IPS-20b (cell line): ENCODE results near the gene GAB3.

Experiments used
- H3K27ac ChIP-seq: one replicate; pipeline ENCODE4 v1.5.1; 2013; ENCODE audit warnings: low read length
- H3K27me3 ChIP-seq: 2 replicates; pipeline ENCODE4 v1.6.1; 2013; ENCODE audit warnings: mild to moderate bottlenecking, low read length, inconsistent platforms; ENCODE audit not compliant: insufficient read depth
- H3K36me3 ChIP-seq: 2 replicates; pipeline ENCODE4 v1.6.1; 2013; ENCODE audit warnings: low read depth, mild to moderate bottlenecking, inconsistent platforms, low read length, moderate library complexity; ENCODE audit not compliant: insufficient read depth
- H3K4me1 ChIP-seq: 2 replicates; pipeline ENCODE4 v1.6.1; 2013; ENCODE audit warnings: mild to moderate bottlenecking, control low read depth, inconsistent platforms, low read length, moderate library complexity; ENCODE audit not compliant: insufficient read depth
- H3K4me3 ChIP-seq: 2 replicates; pipeline ENCODE4 v1.5.1; 2013; ENCODE audit warnings: mild to moderate bottlenecking, low read length, inconsistent platforms
- H3K9ac ChIP-seq: 2 replicates; pipeline ENCODE4 v1.6.1; 2013; ENCODE audit warnings: low read depth, mild to moderate bottlenecking, inconsistent platforms, low read length, moderate library complexity
- H3K9me3 ChIP-seq: 2 replicates; pipeline ENCODE4 v1.6.1; 2013; ENCODE audit warnings: mild to moderate bottlenecking, low read depth, low read length, inconsistent platforms; ENCODE audit not compliant: insufficient read depth

Gene GAB3

DNA sequence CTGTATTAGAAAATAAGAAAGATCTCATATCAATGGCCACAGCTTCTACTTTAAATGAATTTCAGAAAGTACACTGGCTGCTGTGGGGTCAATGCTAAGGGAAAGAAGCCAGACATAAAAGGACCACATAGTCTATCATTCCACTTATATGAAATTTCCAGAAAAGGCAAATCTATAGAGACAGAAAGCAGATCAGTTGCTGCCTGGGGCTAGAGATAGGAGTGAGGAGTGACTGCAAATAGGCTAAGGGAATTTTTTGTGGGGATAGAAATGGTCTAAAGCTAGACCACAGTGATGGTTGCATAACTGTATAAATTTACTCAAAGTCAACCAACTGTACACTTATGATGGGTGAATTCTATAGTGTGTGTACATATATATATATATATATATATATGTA lies 8.3 kb downstream of the GAB3 start:
- Histone ChIP-seq H3K9me3 (no peaks in the 10 kb centered on the region), H3K27me3 (no peaks in the 10 kb centered on the region), H3K9ac (no peak overlapping the region), H3K27ac (no peak overlapping the region), H3K4me3 (no peak overlapping the region), H3K36me3 (no peaks in the 10 kb centered on the region), H3K4me1 (no peaks in the 10 kb centered on the region)

DNA sequence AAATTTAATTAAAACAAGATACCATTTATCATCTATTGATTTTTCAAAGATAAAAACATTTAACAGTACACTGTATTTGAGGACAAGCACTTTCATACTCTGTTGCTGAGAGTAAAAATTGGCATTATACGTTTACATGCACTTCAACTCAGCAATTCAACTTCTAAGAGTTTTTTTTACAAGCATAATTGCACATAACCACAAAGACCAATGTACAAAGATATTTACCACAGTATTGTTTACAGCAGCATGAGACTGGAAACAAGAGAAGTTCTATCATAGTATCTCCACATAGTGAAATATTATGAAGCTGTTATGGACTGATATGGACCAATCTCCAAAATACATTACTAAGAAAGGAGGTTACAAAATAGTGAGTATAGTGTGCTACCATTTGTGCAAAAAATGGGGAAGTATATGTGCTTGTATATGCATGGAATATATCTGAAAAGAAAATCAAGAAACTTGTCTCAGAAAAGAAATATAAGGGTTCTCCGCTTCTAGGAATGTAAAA lies 10.9 kb downstream of the GAB3 start:
- no peaks in the 10 kb centered on the region for H3K4me1 ChIP-seq

DNA sequence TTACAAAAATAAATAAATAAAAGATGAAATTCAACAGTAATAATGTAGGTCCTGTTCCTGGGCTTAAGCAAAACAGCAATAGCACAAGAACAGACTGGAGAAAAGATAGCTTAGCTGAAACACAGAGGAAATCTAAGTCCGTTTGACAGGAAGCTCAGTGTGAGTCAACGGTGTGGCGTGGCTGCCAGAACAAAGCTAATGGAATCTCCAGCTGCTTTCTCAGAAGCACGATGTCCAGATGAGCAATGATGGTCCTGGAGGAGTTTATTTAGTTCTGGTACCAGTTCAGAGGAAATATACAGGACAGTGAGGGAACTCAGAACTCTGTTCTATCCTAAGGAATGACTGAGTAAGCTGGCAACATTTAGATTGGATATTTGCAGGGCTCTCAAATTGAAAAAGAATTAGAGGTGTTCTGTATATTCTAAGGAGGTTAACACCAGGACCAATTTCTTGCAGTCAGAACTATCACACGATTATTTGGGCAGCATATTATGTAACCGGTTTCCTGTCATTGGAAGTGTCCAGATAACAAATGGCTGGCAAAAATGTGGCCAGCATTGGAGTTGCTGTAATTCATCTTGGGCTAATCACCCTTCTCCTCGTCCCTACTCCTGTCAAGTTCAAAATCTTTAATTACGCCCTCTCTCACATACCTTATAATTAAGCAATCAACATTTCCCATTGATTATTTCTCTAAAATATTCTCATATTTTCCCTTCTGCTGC lies 12.7 kb downstream of the GAB3 start:
- Histone ChIP-seq H3K4me1 (no peaks in the 10 kb centered on the region), H3K9me3 (no peaks in the 10 kb centered on the region), H3K36me3 (no peaks in the 10 kb centered on the region), H3K9ac (no peak overlapping the region), H3K4me3 (no peak overlapping the region), H3K27me3 (no peaks in the 10 kb centered on the region), H3K27ac (no peak overlapping the region)

More for the DNA sequence above, 10.9 kb downstream of the GAB3 start:
- no peaks in the 10 kb centered on the region for H3K27me3 ChIP-seq
- no peaks in the 10 kb centered on the region for H3K36me3 ChIP-seq
- H3K27ac ChIP-seq: no peak overlapping the region
- no peaks in the 10 kb centered on the region for H3K9me3 ChIP-seq
- no peak overlapping the region for H3K9ac ChIP-seq
- H3K4me3 ChIP-seq: no peak overlapping the region

DNA sequence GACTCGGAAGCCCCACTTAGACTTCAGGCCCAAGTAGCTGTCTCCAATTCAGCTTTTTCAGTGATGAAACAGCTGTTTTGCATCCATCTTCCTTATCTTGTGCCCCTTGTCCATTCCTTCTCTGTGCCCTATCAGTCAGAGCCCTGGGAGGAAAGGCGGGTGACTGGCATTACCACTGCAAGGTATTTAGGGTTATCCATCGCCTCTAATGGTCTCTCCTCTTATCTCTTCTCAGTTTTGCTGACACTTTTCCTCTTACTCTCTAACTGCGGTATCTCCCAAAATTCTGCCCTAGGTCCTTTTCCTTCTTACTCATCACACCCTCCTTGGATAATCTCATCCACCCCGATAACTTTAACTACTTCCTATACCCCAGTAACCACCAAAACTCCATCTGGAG lies 13.7 kb downstream of the GAB3 start:
- no peak overlapping the region for H3K4me3 ChIP-seq
- no peaks in the 10 kb centered on the region for H3K36me3 ChIP-seq
- no peak overlapping the region for H3K9ac ChIP-seq
- no peak overlapping the region for H3K27ac ChIP-seq
- no peaks in the 10 kb centered on the region for H3K4me1 ChIP-seq
- no peaks in the 10 kb centered on the region for H3K9me3 ChIP-seq
- H3K27me3 ChIP-seq: no peaks in the 10 kb centered on the region

DNA sequence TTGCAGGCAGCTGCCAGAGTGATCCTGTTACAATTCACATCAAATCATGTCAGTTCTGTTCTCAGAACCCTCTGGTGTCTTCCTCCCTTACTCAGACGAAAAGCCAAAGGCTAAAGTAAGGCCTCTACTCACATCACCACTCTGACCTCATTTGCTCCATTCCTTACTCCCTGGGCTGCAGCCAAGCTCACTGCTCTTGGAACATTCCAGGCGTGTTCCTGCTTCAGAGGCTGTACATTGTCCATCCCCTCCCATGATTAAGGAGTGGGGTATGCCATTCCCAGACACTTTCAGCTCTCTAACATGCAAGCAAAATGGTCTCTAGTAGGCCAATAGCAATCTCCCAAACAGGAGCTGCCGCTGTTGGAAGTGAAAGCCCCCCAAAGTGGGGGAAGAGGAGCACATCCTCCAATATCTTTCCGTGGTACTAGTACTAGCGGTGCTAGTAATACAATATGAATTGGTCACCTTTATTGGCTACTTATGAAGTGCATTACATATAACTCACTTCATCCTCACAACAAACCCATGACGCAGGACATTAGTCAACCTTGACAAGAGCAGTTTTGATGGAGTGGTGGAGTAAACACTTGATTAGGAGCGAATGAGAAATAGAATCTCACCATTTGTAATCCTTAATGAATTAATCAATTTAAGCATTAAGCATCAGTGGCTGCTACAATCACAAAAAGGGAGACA lies 15.0 kb downstream of the GAB3 start:
- H3K4me3 ChIP-seq: no peak overlapping the region
- no peaks in the 10 kb centered on the region for H3K9me3 ChIP-seq
- no peaks in the 10 kb centered on the region for H3K4me1 ChIP-seq
- no peak overlapping the region for H3K9ac ChIP-seq
- no peaks in the 10 kb centered on the region for H3K27me3 ChIP-seq
- no peaks in the 10 kb centered on the region for H3K36me3 ChIP-seq
- H3K27ac ChIP-seq: no peak overlapping the region

DNA sequence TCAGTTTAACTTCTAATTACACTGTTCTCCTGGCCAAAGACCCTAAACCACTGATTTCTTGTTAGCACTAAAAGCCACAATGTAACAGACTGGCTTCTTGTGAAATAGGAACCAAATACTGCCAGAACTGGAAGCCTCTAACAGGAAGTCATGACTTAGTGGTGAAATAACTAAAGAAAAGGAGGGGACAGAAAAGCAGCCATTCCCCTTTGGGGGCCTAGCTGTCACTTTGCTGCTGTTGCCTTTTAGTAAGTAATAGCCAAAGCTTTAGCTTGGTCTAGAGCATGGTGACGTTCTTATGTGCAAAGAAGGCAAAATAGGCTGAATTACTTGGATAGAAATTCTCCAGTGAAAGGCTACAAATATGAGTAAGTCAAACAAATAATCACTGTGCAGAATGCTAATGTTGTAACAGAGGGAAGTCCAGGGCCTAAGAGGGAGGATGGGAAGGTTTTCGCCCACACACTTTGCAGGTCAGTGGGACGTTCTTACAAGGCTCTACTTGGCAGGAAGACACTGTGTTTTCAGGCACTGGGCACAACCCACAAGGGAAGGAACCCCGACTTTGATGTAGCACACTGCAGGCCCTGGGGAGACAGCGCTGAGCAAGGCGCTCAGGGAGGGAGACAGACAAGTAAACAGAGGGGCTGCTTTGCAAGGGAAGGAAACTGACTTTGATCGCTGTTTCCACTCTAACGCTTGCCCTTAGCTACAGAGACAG lies 16.7 kb downstream of the GAB3 start:
- Histone ChIP-seq H3K4me3 (no peak overlapping the region), H3K36me3 (no peaks in the 10 kb centered on the region), H3K27me3 (no peaks in the 10 kb centered on the region), H3K4me1 (no peaks in the 10 kb centered on the region), H3K27ac (no peak overlapping the region), H3K9ac (no peak overlapping the region), H3K9me3 (no peaks in the 10 kb centered on the region)

DNA sequence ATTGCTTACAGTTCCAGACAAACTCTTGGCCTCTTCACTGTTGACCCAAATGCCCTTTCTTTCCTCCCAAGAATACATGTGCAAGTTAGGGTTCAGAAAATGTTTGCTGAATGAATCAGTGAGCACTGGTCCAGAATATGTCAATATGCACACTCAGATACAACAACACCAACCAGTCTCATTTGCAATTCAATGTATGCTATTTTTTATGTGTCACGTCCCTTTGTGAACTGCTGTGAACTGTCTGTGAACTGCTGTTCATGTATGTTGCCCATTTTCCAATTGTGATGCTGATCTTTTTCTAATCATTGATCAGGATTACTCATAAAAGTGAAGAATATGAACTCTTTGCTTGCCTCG lies 17.8 kb downstream of the GAB3 start:
- H3K36me3 ChIP-seq: no peaks in the 10 kb centered on the region
- H3K9me3 ChIP-seq: no peaks in the 10 kb centered on the region
- H3K27ac ChIP-seq: no peak overlapping the region
- no peak overlapping the region for H3K4me3 ChIP-seq
- H3K27me3 ChIP-seq: no peaks in the 10 kb centered on the region
- H3K4me1 ChIP-seq: no peaks in the 10 kb centered on the region
- H3K9ac ChIP-seq: no peak overlapping the region

DNA sequence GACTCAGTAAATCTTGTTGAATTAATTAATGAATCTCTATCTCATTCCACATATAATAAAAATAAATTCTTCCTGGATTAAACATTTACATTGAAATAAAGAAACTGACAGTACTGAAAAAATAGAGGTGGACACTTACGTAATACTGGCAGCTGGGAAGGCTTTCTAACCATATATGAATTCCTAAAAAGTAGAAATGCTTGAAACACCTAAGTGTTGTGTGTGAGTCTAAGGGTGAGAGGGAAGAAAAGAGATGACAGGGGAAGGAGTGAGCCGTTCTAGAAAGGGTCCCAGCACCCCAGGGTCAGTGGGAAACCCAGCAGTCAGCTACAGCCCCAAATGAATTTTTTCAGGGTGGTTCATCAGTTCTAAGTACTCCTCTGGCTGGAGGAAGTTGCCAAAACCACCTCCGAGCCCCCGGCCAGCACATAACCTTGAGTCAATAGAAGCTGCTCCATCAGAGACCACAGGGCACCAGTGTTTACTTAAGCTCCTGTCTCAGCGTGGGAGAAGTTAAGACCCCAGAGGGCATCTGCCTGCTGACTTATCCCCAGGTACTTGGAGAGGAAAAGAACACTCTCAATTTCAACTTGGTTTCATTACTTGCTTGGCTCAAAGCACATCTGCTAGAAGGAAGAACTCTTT lies 18.3 kb downstream of the GAB3 start:
- H3K27me3 ChIP-seq: no peaks in the 10 kb centered on the region
- H3K4me1 ChIP-seq: no peaks in the 10 kb centered on the region
- H3K27ac ChIP-seq: no peak overlapping the region
- H3K4me3 ChIP-seq: no peak overlapping the region
- no peaks in the 10 kb centered on the region for H3K9me3 ChIP-seq
- H3K9ac ChIP-seq: no peak overlapping the region
- H3K36me3 ChIP-seq: no peaks in the 10 kb centered on the region

DNA sequence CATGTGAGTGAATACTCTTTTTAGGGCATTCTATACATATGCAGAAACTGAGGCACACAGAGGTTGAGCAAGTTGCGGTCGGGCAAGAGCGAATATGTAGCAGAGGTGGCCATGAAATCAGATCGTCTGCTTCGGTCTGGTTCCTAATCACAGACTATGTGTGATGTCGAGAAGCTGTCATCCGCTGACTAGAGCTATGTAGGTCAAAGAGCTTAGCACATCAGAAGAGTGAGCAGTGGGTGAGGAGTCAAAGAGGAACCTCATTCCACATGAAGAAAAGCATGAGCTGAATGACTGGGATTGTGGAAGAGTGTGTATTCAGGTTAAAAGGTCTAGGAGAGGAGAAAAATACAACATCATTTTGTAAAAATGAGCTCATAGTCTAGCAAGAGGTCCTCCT lies 19.0 kb downstream of the GAB3 start:
- Histone ChIP-seq H3K27ac (no peak overlapping the region), H3K9ac (no peak overlapping the region), H3K27me3 (no peaks in the 10 kb centered on the region), H3K9me3 (no peaks in the 10 kb centered on the region), H3K4me3 (no peak overlapping the region), H3K36me3 (no peaks in the 10 kb centered on the region), H3K4me1 (no peaks in the 10 kb centered on the region)

DNA sequence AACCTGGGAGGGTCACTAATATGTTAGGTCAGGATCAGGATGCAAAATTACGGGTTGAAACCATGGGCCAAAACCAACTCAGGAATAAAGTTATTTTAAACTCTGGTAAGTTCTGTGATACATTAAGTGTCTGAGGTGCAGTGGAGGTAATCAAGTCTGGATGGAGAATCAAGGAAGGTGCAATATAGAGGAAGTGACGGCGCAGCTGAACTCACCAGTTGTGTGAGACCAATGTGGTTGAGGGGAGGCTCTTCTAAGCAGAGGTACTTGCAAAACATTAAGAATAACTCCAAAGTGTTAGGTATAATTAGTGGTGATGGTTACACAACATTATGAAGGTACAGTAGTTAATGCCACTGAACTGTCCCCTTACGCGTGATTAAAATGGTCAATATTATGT lies 19.7 kb downstream of the GAB3 start:
- Histone ChIP-seq H3K36me3 (no peaks in the 10 kb centered on the region), H3K9me3 (no peaks in the 10 kb centered on the region), H3K4me1 (no peaks in the 10 kb centered on the region), H3K27ac (no peak overlapping the region), H3K4me3 (no peak overlapping the region), H3K27me3 (no peaks in the 10 kb centered on the region), H3K9ac (no peak overlapping the region)

DNA sequence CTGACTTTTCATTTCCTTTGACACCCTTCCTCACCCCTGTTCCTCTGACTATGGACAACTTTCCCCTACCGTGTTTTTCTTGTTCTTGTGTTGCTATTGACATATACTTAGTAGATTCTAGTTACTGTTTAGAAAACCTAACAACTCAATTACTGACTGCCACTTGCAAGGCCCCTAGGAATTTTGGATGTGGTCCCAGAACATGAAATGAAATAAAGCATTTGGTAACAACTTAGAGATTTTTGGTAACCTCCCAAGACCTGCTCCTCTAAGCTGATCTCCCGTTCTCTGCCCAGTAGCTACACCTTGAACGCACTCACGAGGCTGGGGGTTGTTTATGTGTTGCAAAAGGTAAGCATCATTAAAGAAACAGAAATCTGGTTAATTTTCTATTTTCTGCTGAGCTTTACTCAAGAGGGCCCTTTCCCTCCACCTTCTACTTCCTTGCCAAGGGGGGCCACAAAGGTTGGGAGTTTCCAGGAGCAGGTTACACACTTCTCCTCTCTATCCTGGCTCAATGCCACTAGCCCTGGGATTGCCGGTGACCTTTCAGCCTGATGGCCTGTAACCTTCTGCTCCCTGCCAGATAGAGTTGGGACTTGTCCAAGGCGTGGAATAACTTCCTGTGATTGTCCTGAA lies 20.5 kb downstream of the GAB3 start:
- Histone ChIP-seq H3K27ac (no peak overlapping the region), H3K36me3 (no peaks in the 10 kb centered on the region), H3K9me3 (no peaks in the 10 kb centered on the region), H3K27me3 (no peaks in the 10 kb centered on the region), H3K4me1 (no peaks in the 10 kb centered on the region), H3K9ac (no peak overlapping the region), H3K4me3 (no peak overlapping the region)
